Vagina (tissue), 2 donors: Measurements from ENCODE around the gene GUCY1B1.

Experiments used
- POLR2A ChIP-seq, 2 donors: fragments of 450-650 bp; IDR thresholded peaks; one replicate each; pipeline ENCODE4 v1.6.1; 2017; ENCODE audit warnings: antibody characterized with exemption in 2 of 2, mild to moderate bottlenecking in 2 of 2, moderate library complexity in 2 of 2
- TF ChIP-seq, protein P1 (sequence below), 3 experiments: fragments of 450-650 bp in 2 of 3; fragments of 200-600 bp in 1 of 3; sonication (generic) in 1 of 3; IDR thresholded peaks; one replicate each; pipeline ENCODE4 v1.5.1; 2017 to 2019; ENCODE audit warnings: antibody characterized with exemption in 3 of 3, mild to moderate bottlenecking in 2 of 3, moderate library complexity in 2 of 3

DNA sequence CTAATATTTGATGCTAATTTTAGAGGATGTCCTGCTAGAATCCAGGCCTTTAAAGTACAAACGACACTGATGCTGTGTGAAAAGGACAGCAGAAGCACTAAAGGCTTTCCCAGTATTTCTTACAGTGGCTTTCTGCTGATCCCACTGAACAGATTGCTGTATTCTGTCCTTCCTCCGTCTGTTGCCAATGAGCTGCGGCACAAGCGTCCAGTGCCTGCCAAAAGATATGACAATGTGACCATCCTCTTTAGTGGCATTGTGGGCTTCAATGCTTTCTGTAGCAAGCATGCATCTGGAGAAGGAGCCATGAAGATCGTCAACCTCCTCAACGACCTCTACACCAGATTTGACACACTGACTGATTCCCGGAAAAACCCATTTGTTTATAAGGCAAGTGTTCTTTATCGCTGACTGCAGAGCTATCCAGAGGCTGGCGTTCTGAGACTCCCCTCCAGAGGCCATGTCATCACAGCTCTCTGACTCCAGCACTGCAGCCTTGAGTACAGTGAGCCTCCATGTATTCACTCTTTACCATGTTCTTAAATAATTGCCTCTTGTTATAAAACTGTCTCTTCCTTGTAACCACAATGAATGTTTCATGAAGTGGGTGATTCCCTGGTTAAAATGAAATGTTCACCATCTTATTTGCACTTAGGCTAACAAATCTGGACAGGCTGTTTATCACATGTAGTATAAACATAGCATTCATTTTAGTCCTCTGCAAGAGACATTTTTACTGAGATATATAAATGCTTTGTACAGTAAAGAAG lies 43.6 kb downstream of the GUCY1B1 start:
- TF ChIP-seq, protein P1, sequence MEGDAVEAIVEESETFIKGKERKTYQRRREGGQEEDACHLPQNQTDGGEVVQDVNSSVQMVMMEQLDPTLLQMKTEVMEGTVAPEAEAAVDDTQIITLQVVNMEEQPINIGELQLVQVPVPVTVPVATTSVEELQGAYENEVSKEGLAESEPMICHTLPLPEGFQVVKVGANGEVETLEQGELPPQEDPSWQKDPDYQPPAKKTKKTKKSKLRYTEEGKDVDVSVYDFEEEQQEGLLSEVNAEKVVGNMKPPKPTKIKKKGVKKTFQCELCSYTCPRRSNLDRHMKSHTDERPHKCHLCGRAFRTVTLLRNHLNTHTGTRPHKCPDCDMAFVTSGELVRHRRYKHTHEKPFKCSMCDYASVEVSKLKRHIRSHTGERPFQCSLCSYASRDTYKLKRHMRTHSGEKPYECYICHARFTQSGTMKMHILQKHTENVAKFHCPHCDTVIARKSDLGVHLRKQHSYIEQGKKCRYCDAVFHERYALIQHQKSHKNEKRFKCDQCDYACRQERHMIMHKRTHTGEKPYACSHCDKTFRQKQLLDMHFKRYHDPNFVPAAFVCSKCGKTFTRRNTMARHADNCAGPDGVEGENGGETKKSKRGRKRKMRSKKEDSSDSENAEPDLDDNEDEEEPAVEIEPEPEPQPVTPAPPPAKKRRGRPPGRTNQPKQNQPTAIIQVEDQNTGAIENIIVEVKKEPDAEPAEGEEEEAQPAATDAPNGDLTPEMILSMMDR (IDR thresholded peaks at IDR 0.05): no peak
- TF ChIP-seq POLR2A (IDR thresholded peaks at IDR 0.05): no peak
